ENCODE data around the gene FNIP1.
"Not testable (repeated sequence)": the region's sequence is repeated elsewhere in the genome, so short reads cannot be mapped to it uniquely, and the experiment has no call there.

Gene FNIP1

DNA sequence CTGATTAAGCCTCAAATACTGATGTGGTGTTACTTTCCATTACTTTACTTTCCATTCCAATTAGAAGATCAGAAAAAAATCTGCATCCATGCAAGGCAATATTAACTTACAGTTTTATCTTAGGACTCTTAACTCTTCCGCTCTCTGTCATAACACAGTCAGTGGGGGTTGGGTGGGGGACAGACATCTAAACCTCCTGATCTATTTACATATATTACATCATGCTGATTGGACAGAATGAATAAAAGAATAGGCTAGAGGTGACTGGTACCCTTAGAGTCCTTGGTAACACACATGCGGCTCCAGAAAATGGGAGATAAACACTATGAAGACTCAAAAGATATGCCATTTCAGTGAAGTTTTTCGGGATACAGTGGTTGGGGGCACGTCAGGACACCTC, 189.4 kb downstream of the FNIP1 start:
- DNase-seq (ENCODE audit: extremely low read depth, low read depth): no peak
- TF ChIP-seq, protein P1, sequence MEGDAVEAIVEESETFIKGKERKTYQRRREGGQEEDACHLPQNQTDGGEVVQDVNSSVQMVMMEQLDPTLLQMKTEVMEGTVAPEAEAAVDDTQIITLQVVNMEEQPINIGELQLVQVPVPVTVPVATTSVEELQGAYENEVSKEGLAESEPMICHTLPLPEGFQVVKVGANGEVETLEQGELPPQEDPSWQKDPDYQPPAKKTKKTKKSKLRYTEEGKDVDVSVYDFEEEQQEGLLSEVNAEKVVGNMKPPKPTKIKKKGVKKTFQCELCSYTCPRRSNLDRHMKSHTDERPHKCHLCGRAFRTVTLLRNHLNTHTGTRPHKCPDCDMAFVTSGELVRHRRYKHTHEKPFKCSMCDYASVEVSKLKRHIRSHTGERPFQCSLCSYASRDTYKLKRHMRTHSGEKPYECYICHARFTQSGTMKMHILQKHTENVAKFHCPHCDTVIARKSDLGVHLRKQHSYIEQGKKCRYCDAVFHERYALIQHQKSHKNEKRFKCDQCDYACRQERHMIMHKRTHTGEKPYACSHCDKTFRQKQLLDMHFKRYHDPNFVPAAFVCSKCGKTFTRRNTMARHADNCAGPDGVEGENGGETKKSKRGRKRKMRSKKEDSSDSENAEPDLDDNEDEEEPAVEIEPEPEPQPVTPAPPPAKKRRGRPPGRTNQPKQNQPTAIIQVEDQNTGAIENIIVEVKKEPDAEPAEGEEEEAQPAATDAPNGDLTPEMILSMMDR (IDR thresholded peaks at IDR 0.05; ENCODE audit: low read depth, low read length): no peak

DNA sequence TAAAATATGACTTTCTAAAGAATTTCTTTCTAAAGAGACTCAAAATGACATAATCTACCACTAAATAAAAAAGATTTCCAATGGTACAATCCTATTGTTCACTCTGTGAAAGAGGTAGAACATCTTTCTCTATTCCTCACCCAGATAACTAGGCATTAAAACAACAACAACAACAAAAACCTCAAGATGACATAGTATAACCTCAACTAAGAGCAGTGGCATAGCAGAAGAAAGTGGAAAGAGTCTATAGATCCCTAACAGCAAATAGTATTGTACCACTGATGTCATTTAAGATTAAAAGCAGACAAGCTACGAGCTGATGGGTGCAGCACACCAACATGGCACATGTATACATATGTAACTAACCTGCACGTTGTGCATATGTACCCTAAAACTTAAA, 191.7 kb downstream of the FNIP1 start:
- DNase-seq (ENCODE audit: extremely low read depth, low read depth): no peak
- TF ChIP-seq, protein P1 (IDR thresholded peaks at IDR 0.05; ENCODE audit: low read depth, low read length): no peak

DNA sequence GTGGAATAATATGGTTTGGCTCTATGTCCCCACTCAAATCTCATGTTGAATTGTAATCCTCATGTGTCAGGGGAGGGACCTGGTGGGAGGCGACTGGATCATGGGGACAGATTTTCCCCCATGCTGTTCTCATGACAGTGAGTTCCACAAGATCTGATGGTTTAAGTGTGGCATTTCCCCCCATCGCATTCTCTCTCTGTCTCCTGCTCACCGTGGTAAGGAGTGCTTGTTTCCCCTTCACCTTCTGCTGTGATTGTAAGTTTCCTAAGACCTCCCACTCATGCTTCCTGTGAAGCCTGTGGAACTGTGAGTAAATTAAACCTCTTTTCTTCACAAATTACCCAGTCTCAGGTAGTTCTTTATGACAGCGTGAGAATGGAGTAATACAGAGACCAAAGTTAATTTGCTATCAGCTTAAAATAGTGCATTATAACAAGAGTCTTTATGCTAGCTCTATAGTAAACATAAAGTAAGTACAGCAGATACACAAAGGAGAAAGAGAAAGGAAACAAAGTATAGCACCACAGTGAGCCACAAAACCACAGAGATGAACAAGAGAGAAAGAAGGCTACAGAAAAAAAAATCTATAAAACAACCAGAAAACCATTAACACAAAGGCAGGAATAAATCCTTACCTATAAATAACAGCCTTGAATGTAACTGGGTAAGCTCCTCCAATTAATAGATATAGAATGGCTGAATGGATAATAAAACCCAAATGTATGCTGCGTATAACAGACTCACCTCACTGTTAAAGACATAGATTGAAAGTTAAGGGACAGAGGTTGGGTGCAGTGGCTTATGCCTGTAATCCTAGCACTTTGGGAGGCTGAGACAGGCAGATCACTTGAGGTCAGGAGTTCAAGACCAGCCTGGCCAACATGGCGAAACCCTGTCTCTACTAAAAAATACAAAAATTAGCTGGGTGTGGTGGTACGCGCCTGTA, 201.5 kb downstream of the FNIP1 start:
- TF ChIP-seq, protein P1 (IDR thresholded peaks at IDR 0.05; ENCODE audit: low read depth, low read length): no peak
- DNase-seq (ENCODE audit: extremely low read depth, low read depth): no peak

DNA sequence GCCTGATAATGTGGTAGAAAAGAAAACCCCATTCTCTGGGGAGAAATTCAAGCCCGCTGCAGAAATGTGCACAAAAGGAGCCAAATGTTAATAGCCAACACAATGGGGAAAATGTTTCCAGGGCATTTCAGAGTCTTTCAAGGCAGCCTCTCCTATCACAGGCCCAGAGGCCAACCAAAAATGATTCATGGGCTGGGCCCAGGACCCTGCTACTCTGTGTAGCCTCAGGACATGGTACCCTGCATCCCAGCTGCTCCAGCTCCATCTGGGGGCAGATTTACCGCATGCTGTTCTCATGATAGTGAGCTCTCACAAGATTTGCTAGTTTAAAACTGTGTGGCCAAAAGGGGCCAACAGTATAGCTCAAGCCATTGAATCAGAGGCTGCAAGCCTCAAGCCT, 202.9 kb downstream of the FNIP1 start:
- DNase-seq (ENCODE audit: extremely low read depth, low read depth): no peak
- TF ChIP-seq, protein P1 (IDR thresholded peaks at IDR 0.05; ENCODE audit: low read depth, low read length): no peak

DNA sequence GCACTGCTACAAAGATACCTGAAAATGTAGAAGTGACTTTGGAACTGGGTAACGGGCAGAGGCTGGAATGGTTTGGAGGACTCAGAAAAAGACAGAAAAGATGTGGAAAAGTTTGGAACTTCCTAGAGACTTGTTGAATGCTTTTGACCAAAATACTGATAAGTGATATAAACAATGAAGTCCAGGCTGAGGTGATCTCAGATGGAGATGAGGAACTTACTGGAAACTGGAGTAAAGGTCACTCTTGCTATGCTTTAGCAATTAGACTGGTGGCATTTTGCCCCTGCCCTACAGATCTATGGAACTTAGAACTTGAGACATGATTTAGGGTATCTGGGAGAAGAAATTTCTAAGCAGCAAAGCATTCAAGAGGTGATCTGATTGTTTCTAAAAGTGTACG, 203.4 kb downstream of the FNIP1 start:
- DNase-seq (ENCODE audit: extremely low read depth, low read depth): not testable (repeated sequence)
